DMS114 treated with DMSO at 0.1 percent for 48 hours (cell line): ENCODE data around the gene PAK5.
A peak's percentile ranks its signal among the peaks of the same experiment; 100 is the strongest.

ENCODE experiments used
- DNase-seq: peaks from one replicate; lab custom pipeline; 2025; ENCODE audit not compliant: unreplicated experiment; lab: John Stamatoyannopoulos, UW

PAK5 gene

DNA sequence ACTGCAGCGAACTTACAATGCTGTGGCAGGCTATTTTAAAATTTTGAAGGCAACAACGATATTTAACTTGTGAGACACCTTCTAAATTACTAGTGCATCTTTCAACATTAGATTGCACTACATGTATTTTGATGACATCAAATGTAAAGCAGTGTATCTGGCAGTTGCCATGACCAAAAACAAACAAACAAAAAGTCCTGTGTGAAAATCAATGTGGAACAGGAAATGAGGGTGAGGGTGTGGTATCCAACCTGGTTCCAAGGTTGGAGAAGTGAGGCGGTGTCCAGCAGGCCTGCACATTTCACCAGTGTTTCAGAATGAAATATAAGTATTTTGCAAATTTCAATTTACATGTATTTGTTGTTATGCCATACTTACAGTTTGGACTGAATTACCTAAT is 212.5 kb downstream of the PAK5 start:
- DNase-seq = no peak

DNA sequence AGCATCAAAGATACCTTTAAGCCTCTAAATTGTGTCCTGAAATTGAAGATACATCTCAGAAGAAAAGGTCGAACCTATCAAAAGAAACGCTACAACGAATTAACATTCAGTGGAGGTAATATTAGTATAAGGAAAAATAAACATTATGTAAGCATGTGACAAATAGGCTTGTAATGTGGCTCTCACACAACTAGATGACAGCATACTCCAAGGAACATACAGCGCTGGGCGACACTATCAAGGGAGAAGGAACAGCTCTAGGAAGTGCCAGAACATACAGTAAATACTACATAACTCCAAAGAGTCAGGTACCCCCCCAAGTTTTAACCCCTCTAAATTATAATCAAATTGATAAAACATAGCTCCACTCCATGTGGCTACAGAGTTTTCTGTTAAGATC is 220.9 kb downstream of the PAK5 start:
- peak; percentile 73 for DNase-seq

DNA sequence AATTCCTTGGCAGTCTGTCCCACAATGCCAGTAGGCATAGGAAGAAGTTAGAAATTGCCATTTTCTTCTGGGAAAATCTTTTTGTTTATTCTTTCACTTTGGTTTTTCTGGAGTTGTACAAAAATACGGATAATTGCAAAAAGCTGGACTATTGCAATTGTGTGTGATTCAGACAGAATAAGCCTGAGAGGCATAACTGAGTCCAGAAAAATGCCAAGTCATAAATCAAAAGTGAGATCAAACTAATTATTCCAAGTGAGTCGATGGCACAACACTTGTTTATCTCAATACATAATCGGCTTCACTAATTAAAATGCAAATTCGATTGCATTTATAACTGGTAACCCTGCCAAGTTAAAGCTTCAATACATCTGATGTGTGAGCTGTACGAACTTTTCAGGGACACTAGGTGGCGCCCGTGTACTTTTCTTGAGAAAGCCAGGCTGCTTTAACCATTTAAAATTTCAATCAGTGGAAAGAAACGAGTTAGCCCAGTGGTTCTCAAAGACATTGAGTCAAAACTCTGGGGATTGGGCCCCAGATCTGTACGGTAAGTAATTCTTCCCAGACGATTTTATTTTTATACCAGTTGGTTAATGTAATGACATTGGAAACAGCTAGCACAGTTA is 221.9 kb downstream of the PAK5 start:
- DNase-seq = peak; percentile 54

DNA sequence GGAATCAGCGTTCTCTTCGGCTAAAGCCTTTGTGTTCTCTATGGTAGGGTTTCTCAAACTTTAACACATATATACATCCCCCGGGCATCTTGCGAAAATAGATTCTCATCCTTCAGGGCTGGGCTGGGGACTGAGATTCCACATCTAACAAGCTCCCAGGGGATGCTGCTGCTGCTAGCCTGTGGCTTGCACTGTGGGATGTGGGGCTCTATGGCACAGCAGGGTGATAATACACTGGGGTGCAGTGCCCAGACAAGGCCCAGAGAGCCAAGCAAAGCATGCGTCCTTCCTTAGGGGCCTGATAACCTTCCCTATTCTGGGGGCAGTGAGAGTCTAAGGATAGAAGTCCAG is 222.4 kb downstream of the PAK5 start:
- DNase-seq = no peak

DNA sequence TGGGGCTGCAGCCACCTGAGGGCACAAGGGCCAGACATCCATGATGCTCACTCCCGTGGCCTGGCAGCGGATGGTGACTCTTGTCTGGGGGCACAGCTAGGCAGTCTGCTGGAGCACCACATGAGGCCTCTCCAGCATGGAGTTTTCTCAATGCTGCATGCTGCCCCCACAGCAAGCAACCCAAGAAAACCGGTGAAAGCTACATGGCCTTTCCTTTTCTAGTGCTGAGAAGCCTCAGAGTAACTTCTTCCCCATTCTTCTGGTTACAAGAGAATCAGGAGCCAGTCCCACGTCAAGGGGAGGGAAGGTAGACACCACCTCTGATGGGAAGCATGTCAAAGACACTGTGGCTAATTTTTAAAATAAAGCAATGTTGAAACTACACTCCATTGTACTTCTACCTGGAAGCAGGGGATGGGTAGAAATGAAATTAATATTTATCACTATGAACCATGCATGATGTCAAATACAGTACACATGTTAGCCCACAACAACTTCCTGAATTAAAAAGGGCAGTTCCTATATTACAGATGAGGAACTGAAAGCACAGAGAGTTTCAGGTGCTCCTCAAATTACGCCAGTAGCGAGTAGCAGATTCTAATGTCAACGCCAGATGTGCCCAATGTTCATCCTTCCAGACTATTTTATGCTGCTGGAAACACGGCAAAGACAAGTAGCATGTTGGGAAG is 223.0 kb downstream of the PAK5 start:
- DNase-seq = no peak

DNA sequence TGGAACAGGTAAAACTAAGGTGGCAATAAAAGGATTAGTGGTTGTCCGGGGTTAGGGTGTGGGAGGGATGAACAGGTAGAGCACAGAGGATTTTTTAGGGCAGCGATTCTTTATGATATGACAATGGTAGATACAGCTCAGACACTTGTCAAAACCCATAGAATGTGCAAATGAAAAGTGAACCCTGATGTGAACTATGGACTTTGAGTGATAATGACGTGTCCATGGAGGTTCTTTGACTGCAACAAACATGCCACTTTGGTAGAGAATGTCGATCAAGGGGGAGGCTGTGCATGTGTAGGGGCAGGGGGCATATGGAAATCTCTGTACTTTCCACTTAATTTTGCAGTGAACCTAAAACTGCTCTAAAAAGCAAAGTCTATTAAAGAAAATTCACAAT is 223.8 kb downstream of the PAK5 start:
- DNase-seq = no peak

DNA sequence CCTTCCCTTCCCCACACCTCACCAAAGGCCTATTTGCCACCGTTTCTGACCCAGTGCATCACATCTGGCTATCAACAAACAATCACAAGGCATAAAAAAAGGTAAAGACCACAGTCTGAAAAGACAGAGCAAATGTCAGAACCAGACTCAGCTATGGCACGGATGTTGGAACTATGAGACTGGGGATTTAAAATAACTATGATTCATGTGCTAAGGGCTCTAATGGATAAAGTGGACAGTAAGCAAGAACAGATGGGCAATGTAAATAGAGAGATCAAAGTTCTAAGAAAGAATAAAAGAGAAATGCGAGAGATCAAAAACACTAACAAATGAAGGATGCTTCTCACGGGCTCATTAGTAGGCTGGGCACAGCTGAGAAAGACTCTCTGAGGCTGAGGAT is 225.0 kb downstream of the PAK5 start:
- DNase-seq = no peak

DNA sequence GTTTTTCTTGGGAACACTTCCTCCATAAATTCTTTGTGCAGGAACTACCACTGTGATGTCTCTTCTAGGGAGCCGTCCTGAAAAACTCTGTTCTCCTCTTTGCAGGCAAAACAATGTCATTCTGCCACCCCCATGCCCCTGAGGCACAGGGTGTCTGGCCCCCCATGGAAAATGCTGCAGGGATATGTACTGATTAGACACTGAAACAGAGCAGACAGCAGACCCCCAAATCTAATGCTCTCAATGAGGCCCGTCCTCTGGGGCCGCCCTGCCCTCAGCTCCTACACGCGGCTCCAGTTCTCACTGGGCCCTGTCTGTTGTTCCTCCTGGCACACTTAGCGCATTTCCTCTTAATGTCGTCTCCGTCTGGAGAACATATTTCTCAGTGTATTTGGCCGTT is 227.0 kb downstream of the PAK5 start:
- no peak for DNase-seq

DNA sequence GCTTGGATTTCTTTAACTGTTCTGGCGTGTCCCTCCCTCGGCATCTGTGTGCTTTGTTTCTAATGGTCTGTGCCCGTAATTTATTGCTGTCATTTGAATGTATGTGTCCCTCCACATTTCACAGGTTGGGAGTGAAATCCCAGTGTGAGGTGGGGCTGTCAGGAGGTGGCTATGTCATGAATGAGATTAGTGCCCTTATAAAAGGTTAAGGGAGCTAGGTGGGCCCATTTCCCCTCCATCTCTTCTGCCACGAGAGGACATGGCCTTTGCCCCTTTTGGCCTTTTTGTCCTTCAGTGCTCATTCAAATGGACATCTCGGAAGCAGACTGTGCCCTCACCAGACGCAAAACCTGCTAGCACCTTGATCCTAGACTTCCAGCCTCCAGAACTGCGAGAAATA is 228.2 kb downstream of the PAK5 start:
- no peak for DNase-seq

DNA sequence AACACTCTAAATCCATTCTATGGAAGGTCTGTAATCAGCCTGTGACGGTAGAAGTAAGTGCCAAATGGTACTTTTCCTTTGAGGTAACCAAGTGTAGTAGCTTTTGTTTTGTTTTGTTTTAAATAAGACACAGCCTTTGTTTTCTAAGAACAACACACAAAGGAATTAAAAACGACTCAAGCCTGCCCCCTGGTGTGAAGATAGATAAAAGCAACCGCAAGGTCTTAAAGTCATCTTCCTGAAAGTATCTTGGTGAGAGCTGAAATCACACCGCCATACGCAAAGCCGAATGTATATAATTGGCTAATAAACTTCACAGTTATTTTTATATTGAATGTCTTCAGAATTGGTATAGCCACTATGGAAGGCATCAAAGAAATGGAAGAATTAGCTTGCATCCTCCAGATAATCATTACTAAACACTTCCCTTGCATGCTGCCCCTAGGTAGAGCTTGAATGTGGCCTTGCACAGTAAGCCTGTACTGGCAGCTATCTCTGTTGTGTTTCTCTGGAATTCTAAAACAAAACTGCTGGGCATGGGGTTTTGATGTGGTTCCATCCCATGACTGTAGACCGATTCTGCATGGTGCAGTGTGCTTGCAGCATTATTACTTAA is 228.9 kb downstream of the PAK5 start:
- DNase-seq = peak; percentile 14

DNA sequence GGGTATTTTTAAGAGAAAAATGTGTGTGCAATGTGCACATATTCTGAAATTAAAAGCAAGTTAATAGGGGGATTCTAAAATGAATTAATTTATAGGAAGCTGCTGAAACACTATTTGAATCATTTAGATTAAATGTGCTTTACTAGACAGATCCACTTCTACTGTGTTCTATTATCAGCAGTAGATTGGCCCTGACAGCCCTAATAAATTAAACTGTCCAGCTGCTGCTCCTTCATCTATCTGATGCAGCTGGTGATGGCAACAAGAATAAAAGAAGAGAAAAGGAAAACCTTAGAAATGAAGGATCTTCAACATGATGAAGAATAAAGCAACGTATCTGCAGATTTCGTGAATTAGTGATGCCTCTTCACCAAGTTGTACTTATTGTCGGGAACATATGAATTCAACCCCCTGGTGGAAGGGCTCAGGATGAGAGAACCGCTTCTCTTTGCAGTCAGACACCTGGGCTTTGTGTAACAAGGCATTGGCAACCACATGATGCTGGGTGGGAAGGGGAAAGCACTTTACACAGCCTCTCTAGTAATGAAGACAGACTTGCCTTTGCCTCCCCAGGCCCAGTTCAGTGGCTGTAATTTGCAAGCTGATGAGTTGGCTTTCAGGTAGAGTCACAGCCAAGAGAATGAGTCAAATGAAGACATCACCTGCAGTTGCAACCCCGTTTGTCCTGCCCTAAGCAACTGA is 230.1 kb downstream of the PAK5 start:
- DNase-seq = no peak

DNA sequence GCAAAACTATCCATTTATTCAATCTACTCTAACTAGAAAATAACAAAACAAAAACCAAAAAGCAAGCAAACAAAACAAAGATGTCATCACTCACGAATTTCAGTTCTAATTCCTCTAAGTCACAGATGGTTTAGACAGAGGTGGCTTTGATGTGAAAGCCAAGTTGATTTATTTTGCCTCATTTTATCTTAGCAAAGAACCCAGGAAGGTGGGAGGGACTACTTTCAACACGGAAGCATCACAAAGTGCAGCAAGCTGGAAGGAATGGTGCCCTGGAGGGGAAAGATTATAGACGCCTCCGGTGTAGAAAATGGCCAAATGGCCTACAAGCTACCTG is 236.1 kb downstream of the PAK5 start:
- no peak for DNase-seq

DNA sequence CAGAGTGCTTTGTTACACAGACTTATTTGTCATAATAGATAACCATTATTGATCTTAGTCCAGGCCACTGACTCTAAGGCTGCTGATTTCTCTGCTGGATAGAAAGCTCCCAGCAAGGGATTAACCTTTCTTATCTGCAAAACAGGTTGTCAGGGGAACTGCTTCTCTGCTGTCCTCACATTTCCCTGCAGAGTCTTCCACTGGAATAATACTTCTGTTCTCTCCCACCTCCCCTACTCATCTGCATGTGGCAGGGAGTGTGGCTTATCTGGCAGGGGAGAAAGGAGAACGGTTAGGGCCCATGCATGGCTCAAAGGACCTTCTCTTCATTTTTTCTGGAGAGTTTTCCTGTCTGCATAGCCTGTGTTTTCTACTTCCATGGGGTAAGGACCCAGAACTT is 238.3 kb downstream of the PAK5 start:
- no peak for DNase-seq

DNA sequence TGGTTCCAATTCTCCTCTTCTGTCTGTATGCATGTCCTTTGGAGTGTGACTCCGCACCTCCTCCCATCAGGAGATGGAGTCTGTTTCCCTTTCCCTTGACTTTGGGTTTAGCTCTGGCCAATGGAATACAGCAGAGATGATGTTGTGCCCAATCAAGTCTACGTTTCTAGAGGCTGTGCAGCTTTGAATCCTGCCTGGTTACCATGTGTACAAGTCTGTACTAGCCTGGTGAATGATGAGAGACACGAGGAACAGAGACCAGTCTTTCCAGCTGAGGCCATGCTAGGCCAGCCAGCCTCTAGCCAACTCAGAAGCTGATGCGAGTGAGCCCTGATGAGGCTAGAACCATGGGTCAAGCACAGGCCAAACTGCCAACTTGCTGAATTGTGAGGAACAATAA is 241.3 kb downstream of the PAK5 start:
- no peak for DNase-seq

DNA sequence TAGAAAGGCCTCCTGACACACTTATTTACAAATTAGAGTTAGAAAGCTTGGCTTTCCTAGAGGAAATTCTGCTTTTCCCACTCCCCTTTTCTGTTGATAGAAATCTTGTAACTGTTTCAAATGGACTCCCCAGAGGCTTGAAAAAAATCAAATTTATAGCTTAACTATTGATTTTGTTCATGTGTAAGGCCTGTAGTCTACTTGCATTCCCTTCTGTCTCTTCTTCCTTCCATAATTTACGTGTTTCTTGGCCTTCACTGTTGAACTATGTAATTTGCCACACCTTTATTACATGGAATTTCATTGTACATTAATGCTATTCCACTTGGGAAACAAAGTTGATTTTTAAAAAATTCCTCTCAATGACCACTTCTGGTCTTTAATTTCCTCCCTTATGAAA is 243.1 kb downstream of the PAK5 start:
- DNase-seq = no peak

DNA sequence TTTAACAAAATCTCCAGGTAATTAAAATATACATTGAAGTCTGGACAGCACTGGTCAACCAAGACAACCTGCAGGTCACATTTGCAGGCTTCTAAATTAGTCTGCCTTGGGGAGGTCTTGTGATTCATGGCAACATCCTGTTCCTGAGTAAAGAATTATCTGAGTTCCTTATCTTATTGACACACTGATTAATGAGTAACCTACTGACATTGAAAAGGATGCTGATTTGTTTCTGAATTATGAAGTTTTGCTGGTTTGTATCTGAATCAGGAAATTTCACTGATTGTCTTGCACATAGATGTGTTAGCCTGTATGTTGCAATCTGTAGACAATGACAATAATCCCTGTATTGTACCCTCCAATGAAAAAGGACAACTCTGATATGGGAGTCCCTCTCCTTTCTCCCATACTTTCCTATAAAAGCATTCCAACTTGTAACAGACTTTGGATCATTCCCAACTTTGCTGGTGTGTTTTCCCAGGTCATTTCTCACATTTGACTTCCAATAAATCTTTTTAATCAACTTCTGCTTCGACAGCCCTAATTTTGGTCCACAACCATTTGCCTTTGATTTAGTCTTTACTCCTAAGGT is 244.5 kb downstream of the PAK5 start:
- DNase-seq = no peak

DNA sequence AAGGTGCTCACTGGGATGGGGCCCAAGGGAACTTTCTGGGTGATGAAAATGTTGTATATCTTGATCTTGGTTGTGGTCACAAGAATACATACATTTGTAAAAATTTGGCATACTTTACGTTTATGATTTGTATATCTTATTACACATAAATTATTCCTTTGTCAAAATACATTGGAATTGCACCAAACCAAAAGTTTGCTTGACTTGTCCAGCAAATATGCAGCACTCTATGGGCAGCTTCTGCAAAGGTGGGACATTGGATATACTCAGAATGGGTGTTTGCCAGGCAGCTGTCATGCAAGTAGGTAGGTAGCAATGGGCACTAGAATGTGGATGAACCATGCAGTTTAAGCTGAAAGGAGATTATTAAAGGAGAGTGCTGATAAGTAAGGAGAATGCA is 246.5 kb downstream of the PAK5 start:
- no peak for DNase-seq

DNA sequence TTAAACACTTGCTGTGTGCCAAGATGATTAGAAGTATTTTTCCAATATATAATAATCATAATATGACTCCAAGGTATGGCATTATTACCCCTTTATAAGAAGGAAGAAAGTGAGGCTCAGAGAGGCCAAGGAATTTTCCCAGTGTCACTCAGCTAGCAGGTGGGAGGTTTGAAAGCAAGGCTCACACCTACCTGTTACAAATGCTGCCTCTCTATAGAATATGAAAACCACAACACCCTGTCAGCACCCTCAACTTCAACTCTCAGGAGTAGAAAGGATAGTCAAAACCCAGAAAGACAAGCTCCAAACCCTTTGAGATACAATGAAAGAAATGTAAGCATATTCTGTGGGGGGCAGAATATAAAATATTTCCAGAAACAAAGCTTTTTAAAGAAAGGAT is 247.8 kb downstream of the PAK5 start:
- no peak for DNase-seq

DNA sequence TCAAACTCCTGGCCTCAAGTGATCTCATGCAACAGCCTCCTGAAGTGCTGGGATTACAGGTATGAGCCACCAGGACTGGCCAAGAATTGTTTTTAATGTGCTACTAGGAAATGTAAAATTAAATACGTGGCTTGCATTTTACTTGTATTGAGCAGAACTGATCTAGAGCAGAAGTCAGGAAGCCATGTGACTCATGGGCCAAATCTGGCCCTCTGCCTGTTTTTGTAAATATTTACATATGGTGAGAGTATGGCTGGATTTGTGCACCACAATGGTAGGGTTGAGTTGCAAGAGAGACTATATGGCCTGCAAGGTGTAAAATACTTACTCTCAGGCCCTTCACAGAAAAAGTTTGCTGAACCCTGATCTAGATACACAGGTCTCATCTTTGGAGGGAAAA is 248.7 kb downstream of the PAK5 start:
- no peak for DNase-seq

DNA sequence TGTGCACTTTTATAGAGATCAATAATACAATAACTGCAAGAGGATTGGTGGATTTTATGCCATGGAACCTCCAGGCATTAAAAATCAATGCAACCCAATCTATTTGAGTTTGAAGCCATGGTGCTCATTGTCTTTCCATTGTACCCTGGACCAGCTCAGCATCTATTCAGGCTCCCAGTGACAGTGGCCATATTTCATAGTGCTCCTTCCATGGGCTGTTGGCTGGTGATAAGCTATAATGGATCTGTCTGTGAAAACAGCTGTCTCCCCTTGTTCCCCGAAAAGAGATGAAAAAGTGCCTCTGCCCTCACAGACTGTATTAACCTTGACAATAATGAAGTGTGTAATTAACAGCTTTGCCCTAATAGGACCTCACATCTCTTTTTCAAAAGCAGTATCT is 250.2 kb downstream of the PAK5 start:
- DNase-seq = no peak

DNA sequence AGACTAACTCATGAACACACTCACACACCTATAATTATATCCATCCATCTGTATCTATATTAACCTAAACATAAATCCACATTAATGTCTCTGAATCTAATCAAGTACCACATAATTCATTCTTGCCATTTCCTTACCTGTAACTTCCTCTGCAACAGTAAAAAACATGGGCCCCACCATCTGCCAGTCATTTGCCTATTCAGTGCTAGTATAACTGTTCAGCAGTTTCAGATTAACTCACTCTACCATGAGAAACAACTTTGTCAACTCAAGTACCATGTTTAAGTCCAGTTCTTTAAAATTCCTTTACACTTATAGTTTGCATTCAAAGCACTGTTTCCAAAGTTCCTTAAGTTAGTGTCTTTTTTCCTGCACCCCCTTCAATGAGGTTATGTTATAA is 255.7 kb downstream of the PAK5 start:
- no peak for DNase-seq

DNA sequence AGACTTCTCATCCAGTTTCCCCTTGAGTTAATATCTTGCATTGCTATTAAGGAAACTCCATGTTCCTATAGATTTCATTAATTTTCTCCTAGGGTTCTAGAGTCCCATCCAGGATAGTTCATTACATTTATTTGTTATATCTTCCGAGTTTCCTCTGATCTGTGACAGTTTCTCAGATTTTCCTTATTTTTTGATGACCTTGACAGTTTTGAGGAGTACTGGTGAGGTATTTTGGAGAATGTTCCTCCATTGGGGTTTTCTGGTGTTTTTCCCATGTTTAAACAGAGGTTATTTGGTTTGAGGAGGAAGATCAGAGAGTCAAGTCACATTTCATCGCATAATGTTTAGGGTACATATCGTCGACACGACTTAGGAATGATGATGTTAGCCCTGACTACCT is 256.7 kb downstream of the PAK5 start:
- DNase-seq = no peak
